NT2/D1 (cell line): ENCODE data around the gene SBF2.

ENCODE experiments used
- SUZ12 ChIP-seq: IDR thresholded peaks from 2 replicates; pipeline ENCODE4 v1.6.1; 2011; ENCODE audit not compliant: insufficient read length, insufficient read depth; ENCODE audit errors: extremely low read depth
- ZNF274 ChIP-seq: IDR thresholded peaks from 2 replicates; pipeline ENCODE4 v1.6.1; 2011; ENCODE audit warnings: mild to moderate bottlenecking, low read depth, low read length

DNA sequence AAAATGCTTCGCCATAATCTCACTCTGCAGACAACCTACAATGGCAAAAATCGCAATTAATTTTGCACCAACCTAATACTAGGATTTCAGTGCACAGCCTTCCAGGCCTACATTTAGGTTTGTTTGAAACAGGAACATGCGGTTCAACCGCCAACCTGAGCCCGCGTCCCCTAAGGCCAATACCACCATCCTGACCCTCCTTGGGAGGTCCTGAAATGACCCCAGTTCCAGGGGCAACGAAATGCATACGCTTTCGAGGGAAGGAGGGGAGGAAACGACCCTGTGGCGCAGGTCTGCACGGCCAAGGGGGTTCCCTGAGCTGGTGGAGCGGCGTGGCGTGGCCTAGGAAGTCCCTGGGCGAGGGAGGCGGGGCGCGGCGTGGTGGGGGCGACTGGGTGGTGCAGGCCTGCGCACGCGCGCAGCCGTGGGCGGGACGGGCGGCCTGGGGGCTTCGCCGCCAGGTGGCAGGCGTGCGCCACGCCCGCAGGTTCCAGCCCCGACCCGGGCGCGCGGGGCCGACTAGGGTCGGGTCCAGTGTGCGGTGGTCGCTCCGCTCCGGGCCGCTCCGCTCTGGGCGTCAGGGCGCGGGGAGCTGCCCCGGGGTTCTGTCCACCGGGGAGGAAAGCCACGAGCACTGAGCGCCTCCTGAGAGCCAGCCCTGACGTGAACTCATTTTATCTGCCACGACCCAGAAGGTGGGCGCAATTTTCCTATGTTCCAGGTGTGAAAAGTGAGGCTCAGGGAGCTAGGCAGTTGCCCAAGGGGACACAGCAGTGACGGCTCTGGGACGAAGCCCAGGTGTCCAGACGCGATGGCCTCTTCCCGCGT, 536.0 kb downstream of the SBF2 start:
- TF ChIP-seq SUZ12 (no peak), ZNF274 (no peak)
